Measurements from ENCODE around the gene RAB3GAP1. TPM values are rescaled to one million over a fixed set of nuclear protein-coding genes. Genes with fewer than 3 reads are reported as not detected.

Gene RAB3GAP1
- total RNA-seq, 1 experiment from 2014 or later: 35.8 TPM

- Histone ChIP-seq H3K4me1 (ENCODE audit: insufficient read depth, low read length) (no peaks in the 10 kb centered on the region), H2AFZ (ENCODE audit: low read length) (no peak overlapping the region), H3K9me2 (replicated peaks; ENCODE audit: low read length) (no peaks in the 10 kb centered on the region), H3K79me2 (ENCODE audit: low read length) (no peaks in the 10 kb centered on the region), H3K9ac (ENCODE audit: low read length) (no peak overlapping the region), H3K4me2 (ENCODE audit: low read length) (no peak overlapping the region), H3K27ac (ENCODE audit: low read length) (no peak overlapping the region), H3K27me3 (ENCODE audit: low read length) (no peaks in the 10 kb centered on the region), H3K36me3 (ENCODE audit: low read depth, low read length) (no peaks in the 10 kb centered on the region), H3K4me3 (ENCODE audit: low read length) (no peak overlapping the region), H4K20me1 (ENCODE audit: low read length) (no peaks in the 10 kb centered on the region), H3F3A (ENCODE audit: low read length, unreplicated experiment) (no peaks in the 10 kb centered on the region), H3K9me3 (ENCODE audit: low read length) (no peaks in the 10 kb centered on the region)
- POLR2A ChIA-PET (ENCODE audit: unreplicated experiment): no interaction called here
- no TSS peak for BruUV-seq (replicated peaks)
- intact Hi-C loops (cut with micrococcal nuclease): no loop called here
- DNase-seq (no peak), ATAC-seq (no peak)
- CTCF ChIA-PET: no interaction called here
- TF ChIP-seq CTCF (conservative IDR thresholded peaks at IDR 0.05; ENCODE audit: low read depth, low read length) (no peak), EZH2 (IDR thresholded peaks at IDR 0.05; ENCODE audit: low read length, unreplicated experiment) (no peak), EZH2phosphoT487 (IDR thresholded peaks at IDR 0.05; ENCODE audit: borderline replicate concordance, low read length) (no peak)
Measured at GRCh38 chr2:135010200-135010942, 41.7 kb upstream of the RAB3GAP1 start.

GRCh38 chr2:135011633-135012032, 40.5 kb upstream of the RAB3GAP1 start:
- POLR2A ChIA-PET (ENCODE audit: unreplicated experiment): no interaction called here
- intact Hi-C loops (cut with micrococcal nuclease): no loop called here
- no TSS peak for BruUV-seq (replicated peaks)

More at GRCh38 chr2:135011633-135012032, 40.5 kb upstream of the RAB3GAP1 start:
- H2AFZ ChIP-seq (ENCODE audit: low read length): no peak overlapping the region
- no peaks in the 10 kb centered on the region for H3K79me2 ChIP-seq (ENCODE audit: low read length)
- H4K20me1 ChIP-seq (ENCODE audit: low read length): no peaks in the 10 kb centered on the region
- DNase-seq (no peak), ATAC-seq (no peak)
- H3K9me3 ChIP-seq (ENCODE audit: low read length): no peaks in the 10 kb centered on the region
- TF ChIP-seq EZH2 (IDR thresholded peaks at IDR 0.05; ENCODE audit: low read length, unreplicated experiment) (no peak), EZH2phosphoT487 (IDR thresholded peaks at IDR 0.05; ENCODE audit: borderline replicate concordance, low read length) (no peak), CTCF (conservative IDR thresholded peaks at IDR 0.05; ENCODE audit: low read depth, low read length) (no peak)
- H3K27me3 ChIP-seq (ENCODE audit: low read length): no peaks in the 10 kb centered on the region
- H3K4me1 ChIP-seq (ENCODE audit: insufficient read depth, low read length): no peaks in the 10 kb centered on the region
- CTCF ChIA-PET: no interaction called here
- no peaks in the 10 kb centered on the region for H3K36me3 ChIP-seq (ENCODE audit: low read depth, low read length)
- H3K9ac ChIP-seq (ENCODE audit: low read length): no peak overlapping the region
- no peaks in the 10 kb centered on the region for H3F3A ChIP-seq (ENCODE audit: low read length, unreplicated experiment)
- H3K27ac ChIP-seq (ENCODE audit: low read length): no peak overlapping the region
- H3K4me3 ChIP-seq (ENCODE audit: low read length): no peak overlapping the region
- H3K9me2 ChIP-seq (replicated peaks; ENCODE audit: low read length): no peaks in the 10 kb centered on the region
- no peak overlapping the region for H3K4me2 ChIP-seq (ENCODE audit: low read length)
